A549 (cell line): Measurements from ENCODE around the gene SLC6A4.

Experiments
- MAX ChIP-seq: IDR thresholded peaks from 2 replicates; pipeline ENCODE4 v1.6.1; 2012
- RCOR1 ChIP-seq: fragments of 150-350 bp; IDR thresholded peaks from 2 replicates; pipeline ENCODE4 v1.6.1; 2014; ENCODE audit warnings: antibody characterized with exemption, low read length, low read depth
- RFX5 ChIP-seq: fragments of 450-650 bp; IDR thresholded peaks from 2 replicates; pipeline ENCODE4 v1.7.1; 2014; ENCODE audit warnings: antibody characterized with exemption, mild to moderate bottlenecking, moderate library complexity
- TFCP2L1 ChIP-seq: fragments of 250-450 bp; sonication (Bioruptor Pico); IDR thresholded peaks from 2 replicates; pipeline ENCODE4 v1.5.0; 2021; ENCODE audit warnings: mild to moderate bottlenecking
- TF ChIP-seq, protein P1 (sequence below): fragments of >200 bp; sonication (Bioruptor Twin); formaldehyde crosslinking; IDR thresholded peaks from 3 replicates; pipeline ENCODE4 v1.5.1; 2016
- TF ChIP-seq, protein P2 (sequence below): fragments of 450-650 bp; IDR thresholded peaks from 2 replicates; pipeline ENCODE4 v1.6.1; 2014; ENCODE audit warnings: antibody characterized with exemption

- TF ChIP-seq MAX (no peak), RFX5 (no peak), RCOR1 (no peak), TFCP2L1 (no peak)
- TF ChIP-seq, protein P1, sequence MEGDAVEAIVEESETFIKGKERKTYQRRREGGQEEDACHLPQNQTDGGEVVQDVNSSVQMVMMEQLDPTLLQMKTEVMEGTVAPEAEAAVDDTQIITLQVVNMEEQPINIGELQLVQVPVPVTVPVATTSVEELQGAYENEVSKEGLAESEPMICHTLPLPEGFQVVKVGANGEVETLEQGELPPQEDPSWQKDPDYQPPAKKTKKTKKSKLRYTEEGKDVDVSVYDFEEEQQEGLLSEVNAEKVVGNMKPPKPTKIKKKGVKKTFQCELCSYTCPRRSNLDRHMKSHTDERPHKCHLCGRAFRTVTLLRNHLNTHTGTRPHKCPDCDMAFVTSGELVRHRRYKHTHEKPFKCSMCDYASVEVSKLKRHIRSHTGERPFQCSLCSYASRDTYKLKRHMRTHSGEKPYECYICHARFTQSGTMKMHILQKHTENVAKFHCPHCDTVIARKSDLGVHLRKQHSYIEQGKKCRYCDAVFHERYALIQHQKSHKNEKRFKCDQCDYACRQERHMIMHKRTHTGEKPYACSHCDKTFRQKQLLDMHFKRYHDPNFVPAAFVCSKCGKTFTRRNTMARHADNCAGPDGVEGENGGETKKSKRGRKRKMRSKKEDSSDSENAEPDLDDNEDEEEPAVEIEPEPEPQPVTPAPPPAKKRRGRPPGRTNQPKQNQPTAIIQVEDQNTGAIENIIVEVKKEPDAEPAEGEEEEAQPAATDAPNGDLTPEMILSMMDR: no peak
- TF ChIP-seq, protein P2, sequence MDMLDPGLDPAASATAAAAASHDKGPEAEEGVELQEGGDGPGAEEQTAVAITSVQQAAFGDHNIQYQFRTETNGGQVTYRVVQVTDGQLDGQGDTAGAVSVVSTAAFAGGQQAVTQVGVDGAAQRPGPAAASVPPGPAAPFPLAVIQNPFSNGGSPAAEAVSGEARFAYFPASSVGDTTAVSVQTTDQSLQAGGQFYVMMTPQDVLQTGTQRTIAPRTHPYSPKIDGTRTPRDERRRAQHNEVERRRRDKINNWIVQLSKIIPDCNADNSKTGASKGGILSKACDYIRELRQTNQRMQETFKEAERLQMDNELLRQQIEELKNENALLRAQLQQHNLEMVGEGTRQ: no peak
Measured at GRCh38 chr17:30174556-30174955, 60.9 kb downstream of the SLC6A4 start.
